ENCODE data around the gene TSPAN1. TPM values are rescaled to one million over a fixed set of nuclear protein-coding genes. Genes with fewer than 3 reads are reported as not detected.
A peak's percentile ranks its signal among the peaks of the same experiment; 100 is the strongest.

TSPAN1 gene
- total RNA-seq, 1 donor from 2014 or later: 1.1 TPM

GRCh38 chr1:46181343-46182260 lies 6.7 kb downstream of the TSPAN1 start:
- no peak for ATAC-seq
- intact Hi-C loops (cut with DNase I): loop anchor here (10.0 kb wide), 1 partner anchor 287 kb away; no protein-coding TSS in a partner anchor
- DNase-seq (ENCODE audit: missing footprints): no peak

DNA sequence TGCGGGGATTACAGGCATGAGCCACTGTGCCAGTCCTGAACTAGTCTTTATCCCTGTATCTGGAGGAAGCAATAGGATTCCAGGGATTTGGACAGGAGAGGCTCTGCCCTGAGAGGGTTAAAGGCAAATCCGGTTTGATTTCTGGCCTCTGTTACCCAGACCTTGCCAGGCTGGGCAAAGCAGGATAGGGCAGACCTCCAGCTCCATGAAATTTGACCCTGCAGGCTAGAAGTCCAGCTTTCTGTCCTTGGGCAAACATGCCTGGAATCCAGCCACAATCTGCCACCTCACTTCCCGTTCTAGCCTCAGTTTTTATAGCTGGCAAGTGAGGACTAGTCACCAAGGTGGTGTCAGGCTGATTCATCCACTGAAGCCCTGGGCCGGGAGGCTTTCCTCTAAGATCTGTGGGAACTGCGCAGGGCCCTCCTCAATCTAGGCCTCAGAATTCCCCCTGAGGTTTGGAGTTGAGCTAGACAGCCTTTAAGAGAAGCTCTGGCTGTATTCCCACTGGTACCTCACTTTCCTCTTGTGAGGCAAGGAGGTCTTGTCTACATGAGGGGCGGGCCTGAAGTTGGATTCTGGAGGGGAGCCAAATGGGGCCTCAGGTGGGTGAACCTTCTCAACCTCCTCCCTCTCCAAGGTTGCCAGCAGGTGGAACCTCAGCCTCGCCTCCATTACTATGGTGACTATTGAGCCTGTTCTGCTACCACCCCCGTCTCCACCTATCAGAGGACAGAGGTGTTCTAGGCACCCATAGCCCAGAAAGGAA lies 8.4 kb downstream of the TSPAN1 start:
- DNase-seq (ENCODE audit: missing footprints): no peak
- intact Hi-C loops (cut with DNase I): loop anchor here (10.0 kb wide), 1 partner anchor 288 kb away; no protein-coding TSS in a partner anchor
- peak; percentile 74 for ATAC-seq

- intact Hi-C loops (cut with DNase I): loop anchor here (10.0 kb wide), 1 partner anchor 289 kb away; no protein-coding TSS in a partner anchor
- no peak for DNase-seq (ENCODE audit: missing footprints)
- no peak for ATAC-seq
These were observed 9.2 kb downstream of the TSPAN1 start for GRCh38 chr1:46183926-46184557.

- no peak for ATAC-seq
- intact Hi-C loops (cut with DNase I): loop anchor here (10.0 kb wide), 1 partner anchor 290 kb away; no protein-coding TSS in a partner anchor
These were observed 10.2 kb downstream of the TSPAN1 start for GRCh38 chr1:46184920-46185658.

GRCh38 chr1:46186076-46186475 lies 11.2 kb downstream of the TSPAN1 start:
- intact Hi-C loops (cut with DNase I): loop anchor here (10.0 kb wide), 1 partner anchor 291 kb away; no protein-coding TSS in a partner anchor
- DNase-seq (ENCODE audit: missing footprints) (no peak), ATAC-seq (no peak)

More at GRCh38 chr1:46184920-46185658, 10.2 kb downstream of the TSPAN1 start:
- no peak for DNase-seq (ENCODE audit: missing footprints)

- ATAC-seq: no peak
- intact Hi-C loops (cut with DNase I): loop anchor here (10.0 kb wide), 1 partner anchor 292 kb away; no protein-coding TSS in a partner anchor
These were observed 12.4 kb downstream of the TSPAN1 start for GRCh38 chr1:46187106-46187869.

DNA sequence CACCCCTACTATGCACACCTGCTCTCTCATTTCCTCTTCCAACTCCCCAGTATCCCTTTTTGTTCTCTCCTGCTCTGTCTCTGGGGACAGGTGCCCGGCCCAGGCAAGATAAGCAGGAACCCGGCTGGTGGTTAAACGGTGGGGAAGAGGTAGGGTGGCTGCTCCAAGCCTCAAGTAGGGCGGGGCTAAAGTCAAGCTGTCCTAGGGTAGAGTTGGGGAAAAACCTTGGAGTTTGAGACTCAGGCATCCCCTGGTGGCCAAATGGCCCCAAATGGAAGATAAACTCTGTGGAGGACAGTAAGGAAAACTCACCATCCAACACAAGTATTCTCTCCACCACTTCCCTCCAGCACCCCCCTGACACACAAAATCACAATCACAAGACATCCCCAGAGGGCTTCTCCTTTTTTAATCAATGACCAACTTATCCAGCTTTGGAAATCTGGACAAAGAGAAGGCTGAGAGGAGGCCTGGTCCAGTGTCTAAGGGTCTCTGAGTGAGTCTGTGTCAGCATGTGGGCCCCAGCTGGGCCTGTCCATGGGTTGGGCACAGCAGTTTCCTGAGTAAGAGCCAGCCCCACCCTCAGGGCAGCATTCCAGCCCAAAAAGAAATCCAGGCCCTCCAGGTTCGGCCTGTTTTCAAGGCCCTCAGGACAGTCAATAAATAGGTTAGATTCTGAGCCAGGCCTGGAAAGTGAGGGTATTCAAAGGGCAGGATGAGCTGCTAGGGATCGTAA lies 13.6 kb downstream of the TSPAN1 start:
- DNase-seq (ENCODE audit: missing footprints) (no peak), ATAC-seq (no peak)
- intact Hi-C loops (cut with DNase I): loop anchor here (10.0 kb wide), 1 partner anchor 294 kb away; no protein-coding TSS in a partner anchor

More at GRCh38 chr1:46187106-46187869, 12.4 kb downstream of the TSPAN1 start:
- no peak for DNase-seq (ENCODE audit: missing footprints)

DNA sequence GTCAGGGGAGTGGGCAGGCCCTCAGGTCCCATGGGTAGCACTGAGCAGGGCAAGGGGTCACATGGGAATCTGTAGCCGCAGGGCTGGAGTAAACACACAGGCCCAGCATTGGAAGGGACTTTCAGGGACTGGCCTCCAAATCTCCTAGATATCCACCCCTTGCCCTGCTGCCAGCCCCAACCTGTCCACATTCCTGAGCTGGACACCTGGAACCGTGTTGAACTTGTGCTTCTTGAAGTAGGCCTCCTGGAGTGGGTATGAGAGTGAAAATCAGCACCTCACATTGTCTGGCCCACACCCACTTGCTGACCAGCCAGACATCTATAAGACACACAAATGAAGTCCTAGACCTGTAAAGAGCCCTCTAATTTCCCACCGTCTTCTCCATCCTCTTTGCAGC lies 15.7 kb downstream of the TSPAN1 start:
- DNase-seq (ENCODE audit: missing footprints) (no peak), ATAC-seq (no peak)
- intact Hi-C loops (cut with DNase I): no loop called here

GRCh38 chr1:46191033-46191701 lies 16.3 kb downstream of the TSPAN1 start:
- ATAC-seq (no peak), DNase-seq (ENCODE audit: missing footprints) (no peak)
- intact Hi-C loops (cut with DNase I): no loop called here

GRCh38 chr1:46192171-46192570 lies 17.3 kb downstream of the TSPAN1 start:
- no peak for DNase-seq (ENCODE audit: missing footprints)
- intact Hi-C loops (cut with DNase I): no loop called here
- no peak for ATAC-seq

- no peak for ATAC-seq
- intact Hi-C loops (cut with DNase I): no loop called here
- no peak for DNase-seq (ENCODE audit: missing footprints)
These were observed 18.4 kb downstream of the TSPAN1 start for GRCh38 chr1:46193285-46193684.

GRCh38 chr1:46193984-46194570 lies 19.2 kb downstream of the TSPAN1 start:
- intact Hi-C loops (cut with DNase I): no loop called here
- DNase-seq (ENCODE audit: missing footprints) (no peak), ATAC-seq (no peak)

DNA sequence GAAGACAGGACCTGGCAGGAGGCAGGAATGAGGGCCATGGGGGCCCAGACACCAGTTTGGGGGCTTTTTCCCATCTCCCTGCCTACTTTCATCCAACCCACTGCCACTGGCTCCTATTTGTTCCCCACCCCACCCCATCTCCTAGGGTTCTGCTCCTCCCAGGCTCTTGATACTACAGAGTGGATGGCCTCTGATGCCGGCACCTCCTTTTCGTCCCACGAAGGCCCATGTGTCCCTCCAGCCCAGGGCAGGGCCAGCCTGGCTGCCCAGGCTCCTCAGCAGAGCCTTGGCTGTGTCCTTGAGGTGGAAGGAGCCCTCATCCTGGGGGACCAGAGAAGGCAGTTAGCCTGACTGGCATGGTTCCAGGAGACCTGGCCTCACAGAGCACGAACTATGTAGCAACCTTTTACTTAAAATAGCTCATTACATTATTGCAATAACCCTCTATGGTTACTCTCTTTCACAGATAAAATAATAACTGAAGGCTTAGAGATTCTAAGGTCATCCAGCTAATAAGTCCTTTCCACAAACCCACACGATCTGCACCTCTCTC lies 19.8 kb downstream of the TSPAN1 start:
- no peak for DNase-seq (ENCODE audit: missing footprints)
- intact Hi-C loops (cut with DNase I): no loop called here
- no peak for ATAC-seq

- DNase-seq (ENCODE audit: missing footprints): no peak
- ATAC-seq: no peak
- intact Hi-C loops (cut with DNase I): no loop called here
These were observed 21.7 kb downstream of the TSPAN1 start for GRCh38 chr1:46196609-46197008.

GRCh38 chr1:46197560-46197963 lies 22.7 kb downstream of the TSPAN1 start:
- DNase-seq (ENCODE audit: missing footprints) (no peak), ATAC-seq (peak; percentile 1)
- intact Hi-C loops (cut with DNase I): no loop called here
